PC-9 (cell line): Measurements from ENCODE around the gene IP6K3. TPM values are rescaled to one million over a fixed set of nuclear protein-coding genes. Genes with fewer than 3 reads are reported as not detected.

ENCODE experiments used
- BruUV-seq: library from RNA; stranded (reverse); fragments of 400-500 nt; replicated peaks from 2 replicates; lab custom pipeline; 2021; lab: Mats Ljungman, UMichigan
- CTCF ChIA-PET: fragments of 300-600 bp; sonication (Branson Sonifier 250); formaldehyde crosslinking; loops from one replicate; lab custom pipeline; 2022; ENCODE audit warnings: antibody characterized with exemption; lab: Charles Lee
- POLR2A ChIA-PET: fragments of 300-600 bp; sonication (Branson Sonifier 250); formaldehyde crosslinking; loops from one replicate; lab custom pipeline; 2022; ENCODE audit warnings: antibody characterized with exemption; ENCODE audit not compliant: unreplicated experiment; lab: Charles Lee
- DNase-seq, 2 experiments: peaks; one replicate each; pipeline versions ENCODE4 v3.0.0 to v3.0.0-alpha.2; 2015 to 2022; ENCODE audit warnings: mixed read lengths in 1 of 2
- H2AFZ ChIP-seq: fragments of 200-600 bp; sonication (generic); 2 replicates; pipeline ENCODE4 v1.8.1; 2017; ENCODE audit warnings: antibody characterized with exemption
- H3F3A ChIP-seq: fragments of 200-600 bp; sonication (generic); 2 replicates; pipeline ENCODE4 v1.8.1; 2017; ENCODE audit warnings: antibody characterized with exemption, mild to moderate bottlenecking, low read depth; ENCODE audit not compliant: insufficient read depth
- H3K27ac ChIP-seq: fragments of 200-600 bp; sonication (generic); 2 replicates; pipeline ENCODE4 v1.6.1; 2016; ENCODE audit warnings: mixed run types
- H3K27me3 ChIP-seq: fragments of 200-600 bp; sonication (generic); 2 replicates; pipeline ENCODE4 v1.6.1; 2016; ENCODE audit warnings: low read depth, mixed run types; ENCODE audit not compliant: insufficient read depth
- H3K36me3 ChIP-seq: fragments of 200-600 bp; sonication (generic); 2 replicates; pipeline ENCODE4 v1.6.1; 2016; ENCODE audit warnings: low read depth, mixed run types
- H3K4me1 ChIP-seq: fragments of 200-600 bp; sonication (generic); replicated peaks from 2 replicates; pipeline ENCODE4 v1.6.1; 2016; ENCODE audit warnings: mixed run types; ENCODE audit not compliant: insufficient read depth
- H3K4me2 ChIP-seq: fragments of 200-600 bp; sonication (generic); 2 replicates; pipeline ENCODE4 v1.6.1; 2017; ENCODE audit warnings: mixed run types
- H3K4me3 ChIP-seq: fragments of 200-600 bp; sonication (generic); 2 replicates; pipeline ENCODE4 v1.6.1; 2016; ENCODE audit warnings: mixed run types
- H3K79me2 ChIP-seq: fragments of 200-600 bp; sonication (generic); 2 replicates; pipeline ENCODE4 v1.6.1; 2017; ENCODE audit warnings: low read depth, mixed run types
- H3K9me2 ChIP-seq: fragments of 200-600 bp; sonication (generic); 2 replicates; pipeline ENCODE4 v1.8.1; 2017; ENCODE audit warnings: mild to moderate bottlenecking; ENCODE audit not compliant: insufficient read depth
- H3K9me3 ChIP-seq: fragments of 200-600 bp; sonication (generic); 2 replicates; pipeline ENCODE4 v1.8.1; 2016; ENCODE audit warnings: low read depth; ENCODE audit not compliant: insufficient read depth
- H4K20me1 ChIP-seq: fragments of 200-600 bp; sonication (generic); 2 replicates; pipeline ENCODE4 v1.8.1; 2017; ENCODE audit not compliant: insufficient read depth
- EZH2 ChIP-seq: fragments of 200-600 bp; sonication (generic); IDR thresholded peaks from 2 replicates; pipeline ENCODE4 v1.8.0; 2017; ENCODE audit warnings: antibody characterized with exemption, low read depth
- intact Hi-C: fragments of 100-400 bp; cut with micrococcal nuclease; formaldehyde crosslinking; loops from one replicate; pipeline ENCODE4 v1.10.0; 2022; ENCODE audit not compliant: unreplicated experiment
- total RNA-seq: library from RNA; stranded (reverse); gene quantifications from 2 replicates; pipeline ENCODE4 v1.2.3, GENCODE V29; 2021
- TF ChIP-seq, protein P1 (sequence below): fragments of 200-600 bp; sonication (generic); conservative IDR thresholded peaks from 2 replicates; pipeline ENCODE4 v1.6.1; 2017; ENCODE audit warnings: mixed run types, antibody characterized with exemption, mild to moderate bottlenecking, moderate library complexity

The IP6K3 gene
- total RNA-seq, 1 experiment from 2014 or later: not detected

DNA sequence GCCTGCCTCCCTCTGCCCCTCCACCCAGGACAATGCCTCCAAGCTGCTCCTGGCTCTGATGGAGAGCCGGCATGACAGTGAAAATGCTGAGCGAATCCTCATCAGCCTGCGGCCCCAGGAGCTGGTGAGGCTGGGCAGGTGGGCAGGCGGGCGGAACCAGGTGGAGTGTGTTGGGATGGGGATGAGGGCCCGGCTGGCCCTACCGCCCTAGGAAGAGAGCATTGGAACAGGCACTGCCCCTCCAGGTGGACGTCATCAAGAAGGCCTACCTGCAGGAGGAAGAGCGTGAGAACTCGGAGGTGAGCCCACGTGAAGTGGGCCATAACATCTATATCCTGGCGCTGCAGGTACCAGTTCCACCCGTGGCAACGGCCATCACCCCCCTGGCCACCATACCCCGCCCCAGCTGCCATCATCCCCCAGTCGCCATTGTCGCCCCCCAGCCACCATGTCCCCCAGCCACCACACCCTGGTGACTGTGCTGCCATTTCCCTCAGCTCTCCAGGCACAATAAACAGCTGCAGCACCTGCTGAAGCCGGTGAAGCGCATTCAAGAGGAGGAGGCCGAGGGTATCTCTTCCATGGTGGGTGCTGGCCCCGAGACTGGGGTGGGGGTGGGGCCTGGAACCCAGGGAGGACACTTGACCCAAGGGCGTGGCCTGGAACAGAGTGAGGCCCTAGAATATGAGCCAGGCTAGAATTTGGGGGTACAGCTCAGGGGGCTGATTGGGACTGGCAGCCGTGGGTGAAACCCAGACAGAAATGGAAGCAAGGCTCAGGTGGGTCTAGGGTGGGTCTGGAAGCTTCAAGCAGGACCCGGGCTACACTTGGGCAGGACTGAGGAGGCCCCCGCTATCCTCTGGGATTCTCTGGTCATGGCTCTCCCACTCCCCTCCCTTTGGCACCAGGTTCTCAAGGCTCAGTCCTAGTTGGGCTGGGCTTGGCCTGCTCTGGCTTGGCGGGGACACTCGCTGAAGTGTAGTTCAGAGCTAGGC is 59.4 kb downstream of the IP6K3 start:
- Histone ChIP-seq H3K27ac (no peak overlapping the region), H3K9me3 (no peaks in the 10 kb centered on the region), H3K4me3 (no peak overlapping the region), H3F3A (peaks cover 6% of the 10 kb centered on the region; the same call in 1 of the 2 replicates), H3K27me3 (no peaks in the 10 kb centered on the region), H3K36me3 (peaks cover 18% of the 10 kb centered on the region), H4K20me1 (0 out of 2 replicates have a peak, but pooled peaks cover 10% of the 10 kb centered on the region), H2AFZ (no peak overlapping the region), H3K4me2 (no peak overlapping the region), H3K79me2 (no peaks in the 10 kb centered on the region), H3K4me1 (peaks cover 7% of the 10 kb centered on the region; the same call in 1 of the 2 replicates), H3K9me2 (no peaks in the 10 kb centered on the region)
- TF ChIP-seq EZH2: no peak
- TF ChIP-seq, protein P1, sequence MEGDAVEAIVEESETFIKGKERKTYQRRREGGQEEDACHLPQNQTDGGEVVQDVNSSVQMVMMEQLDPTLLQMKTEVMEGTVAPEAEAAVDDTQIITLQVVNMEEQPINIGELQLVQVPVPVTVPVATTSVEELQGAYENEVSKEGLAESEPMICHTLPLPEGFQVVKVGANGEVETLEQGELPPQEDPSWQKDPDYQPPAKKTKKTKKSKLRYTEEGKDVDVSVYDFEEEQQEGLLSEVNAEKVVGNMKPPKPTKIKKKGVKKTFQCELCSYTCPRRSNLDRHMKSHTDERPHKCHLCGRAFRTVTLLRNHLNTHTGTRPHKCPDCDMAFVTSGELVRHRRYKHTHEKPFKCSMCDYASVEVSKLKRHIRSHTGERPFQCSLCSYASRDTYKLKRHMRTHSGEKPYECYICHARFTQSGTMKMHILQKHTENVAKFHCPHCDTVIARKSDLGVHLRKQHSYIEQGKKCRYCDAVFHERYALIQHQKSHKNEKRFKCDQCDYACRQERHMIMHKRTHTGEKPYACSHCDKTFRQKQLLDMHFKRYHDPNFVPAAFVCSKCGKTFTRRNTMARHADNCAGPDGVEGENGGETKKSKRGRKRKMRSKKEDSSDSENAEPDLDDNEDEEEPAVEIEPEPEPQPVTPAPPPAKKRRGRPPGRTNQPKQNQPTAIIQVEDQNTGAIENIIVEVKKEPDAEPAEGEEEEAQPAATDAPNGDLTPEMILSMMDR: no peak
- intact Hi-C loops: no loop called here
- DNase-seq: no peak
- ChIA-PET POLR2A (no interaction called here), CTCF (no interaction called here)
- no TSS peak for BruUV-seq

DNA sequence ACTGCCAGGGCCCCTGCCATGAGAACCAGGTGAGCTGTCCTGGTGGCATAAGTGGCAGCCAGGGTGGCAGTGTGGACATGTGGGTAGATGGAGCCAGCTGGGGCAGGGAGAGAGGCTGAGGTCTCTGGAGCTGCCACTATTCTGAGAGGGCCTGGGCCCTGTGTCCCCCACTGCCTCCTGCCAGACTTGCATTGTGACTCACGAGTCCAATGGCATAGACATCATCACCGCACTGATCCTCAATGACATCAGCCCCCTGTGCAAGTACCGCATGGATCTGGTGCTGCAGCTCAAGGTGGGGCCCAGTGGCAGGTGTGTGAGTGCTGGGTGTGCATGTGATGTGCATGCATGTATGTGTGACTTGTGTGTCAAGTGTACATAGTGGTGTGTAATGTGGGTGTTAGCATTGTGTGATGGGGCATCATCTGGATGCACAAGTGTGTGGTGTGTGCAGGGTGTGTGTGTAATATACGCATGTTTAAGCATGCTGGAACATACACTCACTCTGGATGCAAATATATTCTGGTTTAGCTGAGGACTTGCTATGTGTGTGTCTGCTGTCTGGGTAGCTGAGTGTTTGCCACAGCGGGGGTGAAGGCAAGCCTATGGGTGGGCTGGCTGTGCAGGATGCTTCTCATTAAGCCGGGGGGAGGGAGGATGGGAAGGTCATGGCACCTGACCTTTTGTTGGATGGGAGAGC is 60.3 kb downstream of the IP6K3 start:
- 0 out of 2 replicates have a peak, but pooled peaks cover 6% of the 10 kb centered on the region for H4K20me1 ChIP-seq
- no peaks in the 10 kb centered on the region for H3K4me1 ChIP-seq
- TF ChIP-seq, protein P1: no peak
- no peak for TF ChIP-seq EZH2
- no peak for DNase-seq
- H3K9me3 ChIP-seq: no peaks in the 10 kb centered on the region
- peaks cover under 1% of the 10 kb centered on the region; the same call in 1 of the 2 replicates for H3F3A ChIP-seq
- no peak overlapping the region for H2AFZ ChIP-seq
- H3K36me3 ChIP-seq: peaks cover 18% of the 10 kb centered on the region
- H3K27ac ChIP-seq: no peak overlapping the region
- ChIA-PET CTCF (no interaction called here), POLR2A (no interaction called here)
- no TSS peak for BruUV-seq
- no peaks in the 10 kb centered on the region for H3K79me2 ChIP-seq
- H3K4me2 ChIP-seq: no peak overlapping the region
- H3K27me3 ChIP-seq: no peaks in the 10 kb centered on the region
- intact Hi-C loops: no loop called here
- H3K4me3 ChIP-seq: no peak overlapping the region
- H3K9me2 ChIP-seq: no peaks in the 10 kb centered on the region

DNA sequence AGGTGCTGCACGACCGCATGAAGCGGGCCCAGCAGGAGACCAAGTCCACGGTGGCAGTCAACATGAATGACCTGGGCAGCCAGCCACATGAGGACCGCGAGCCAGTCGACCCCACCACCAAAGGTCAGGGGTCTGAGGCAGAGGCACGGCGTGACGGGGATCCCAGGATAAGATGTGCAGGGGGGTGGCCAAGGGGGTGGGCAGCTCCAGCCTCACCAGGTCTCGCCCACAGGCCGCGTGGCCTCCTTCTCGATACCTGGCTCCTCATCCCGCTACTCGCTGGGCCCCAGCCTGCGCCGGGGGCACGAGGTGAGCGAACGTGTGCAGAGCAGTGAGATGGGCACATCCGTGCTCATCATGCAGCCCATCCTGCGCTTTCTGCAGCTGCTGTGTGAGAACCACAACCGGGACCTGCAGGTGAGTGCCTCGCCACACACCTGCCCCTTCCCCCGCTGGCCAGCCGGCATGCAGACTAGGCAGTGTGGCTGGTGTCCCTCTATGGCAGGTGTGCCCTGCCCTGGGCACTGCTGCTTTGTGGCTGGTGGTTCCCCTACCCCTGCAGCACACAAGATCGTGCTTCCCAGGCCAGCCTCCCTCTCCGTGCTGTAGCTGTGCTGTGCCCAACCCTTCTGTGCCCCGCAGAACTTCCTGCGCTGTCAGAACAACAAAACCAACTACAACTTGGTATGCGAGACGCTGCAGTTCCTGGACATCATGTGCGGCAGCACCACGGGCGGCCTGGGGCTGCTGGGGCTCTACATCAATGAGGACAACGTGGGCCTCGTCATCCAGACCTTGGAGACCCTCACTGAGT is 61.1 kb downstream of the IP6K3 start:
- Histone ChIP-seq H3K27ac (no peak overlapping the region), H2AFZ (no peak overlapping the region), H3K36me3 (peaks cover 11% of the 10 kb centered on the region), H3K4me1 (no peaks in the 10 kb centered on the region), H3K4me3 (no peak overlapping the region), H3K9me2 (no peaks in the 10 kb centered on the region), H3K79me2 (no peaks in the 10 kb centered on the region), H3K27me3 (no peaks in the 10 kb centered on the region), H4K20me1 (0 out of 2 replicates have a peak, but pooled peaks cover 4% of the 10 kb centered on the region), H3K9me3 (no peaks in the 10 kb centered on the region), H3F3A (no peaks in the 10 kb centered on the region; the same call in 1 of the 2 replicates), H3K4me2 (no peak overlapping the region)
- intact Hi-C loops: no loop called here
- BruUV-seq: no TSS peak
- DNase-seq: no peak
- POLR2A ChIA-PET: no interaction called here
- CTCF ChIA-PET: no interaction called here
- TF ChIP-seq, protein P1: no peak
- TF ChIP-seq EZH2: no peak
